Upper lobe of right lung (tissue), 1 donor: ENCODE measurements around the gene KLF13. TPM values are rescaled to one million over a fixed set of nuclear protein-coding genes. Genes with fewer than 3 reads are reported as not detected.

ENCODE experiments used
- ATAC-seq: fragments of 200-7000 bp; cut with Tn5 transposase; one replicate; pipeline ENCODE4 v1.9.1; 2020; ENCODE audit warnings: mild to moderate bottlenecking, moderate library complexity
- DNase-seq: peaks from one replicate; pipeline ENCODE4 v3.0.0-alpha.2; 2020
- H3K27ac ChIP-seq: fragments of 200-600 bp; one replicate; pipeline ENCODE4 v1.8.0; 2022
- H3K27me3 ChIP-seq: fragments of 200-600 bp; one replicate; pipeline ENCODE4 v1.8.0; 2022; ENCODE audit warnings: mild to moderate bottlenecking
- H3K36me3 ChIP-seq: fragments of 200-600 bp; one replicate; pipeline ENCODE4 v1.8.0; 2022
- H3K4me1 ChIP-seq: fragments of 200-600 bp; one replicate; pipeline ENCODE4 v1.8.0; 2022
- H3K4me3 ChIP-seq: fragments of 200-600 bp; one replicate; pipeline ENCODE4 v1.8.0; 2022; ENCODE audit warnings: mild to moderate bottlenecking
- H3K9me3 ChIP-seq: fragments of 200-600 bp; one replicate; pipeline ENCODE4 v1.8.0; 2022
- CTCF ChIP-seq: fragments of 200-600 bp; IDR thresholded peaks from one replicate; pipeline ENCODE4 v1.8.0; 2022; ENCODE audit warnings: antibody characterized with exemption
- intact Hi-C: fragments of 100-400 bp; cut with DNase I; formaldehyde crosslinking; loops from one replicate; pipeline ENCODE4 v1.11.0; 2022
- total RNA-seq: library from RNA; stranded (reverse); fragmentation: NEBNext Ultra II Directional; extraction: Animal tissue kit (Norgen Biotek cat#: 25700); gene quantifications from one replicate; pipeline ENCODE4 v1.2.1, GENCODE V29; 2021
- donor health status: DM: no; HTN: yes; CAD: no; lungs with severe emphysema.

KLF13 gene
- total RNA-seq, 1 donor from 2014 or later = 176 TPM

DNA sequence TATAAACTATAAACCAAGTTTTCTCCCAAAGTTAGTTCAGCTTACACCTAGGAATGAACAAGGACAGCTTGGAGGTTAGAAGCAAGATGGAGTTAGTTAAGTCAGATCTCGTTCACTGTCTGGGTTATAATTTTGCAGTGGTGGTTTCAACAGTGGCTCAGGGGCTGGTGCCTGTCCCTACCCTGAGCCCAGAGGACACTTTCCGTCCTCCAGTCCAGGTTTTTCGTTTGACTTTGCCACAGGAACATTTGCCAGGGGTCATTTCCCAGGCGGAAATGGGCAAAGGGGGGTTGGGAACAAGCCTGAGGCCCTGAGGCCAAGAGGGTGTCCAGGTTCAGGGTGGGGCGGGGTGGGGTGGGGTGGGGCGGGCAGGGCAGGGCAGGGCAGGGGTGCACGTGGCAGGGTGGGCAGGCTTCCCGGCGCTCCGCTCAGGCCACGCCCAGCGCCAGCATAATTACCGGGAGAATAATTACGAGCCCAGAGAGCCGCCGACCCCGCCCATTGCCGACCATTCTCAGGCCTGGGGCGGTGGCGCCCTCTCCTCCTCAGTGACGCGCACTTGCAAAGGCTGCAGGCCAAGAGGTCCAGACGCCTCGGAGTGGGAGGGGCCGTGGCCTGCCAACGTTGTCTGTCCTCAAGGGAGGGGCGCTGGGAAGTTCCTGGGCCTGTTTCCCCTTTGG lies 70.4 kb downstream of the KLF13 start:
- Histone ChIP-seq H3K4me3 (peak overlapping the region; percentile 4), H3K9me3 (no peaks in the 10 kb centered on the region), H3K4me1 (peaks cover 23% of the 10 kb centered on the region), H3K27ac (peak overlapping the region; percentile 84), H3K36me3 (no peaks in the 10 kb centered on the region), H3K27me3 (no peaks in the 10 kb centered on the region)
- ATAC-seq (peak; percentile 86), DNase-seq (peak; percentile 96)
- intact Hi-C loops = no loop called here
- TF ChIP-seq CTCF = no peak

GRCh38 chr15:31397851-31398661 lies 71.4 kb downstream of the KLF13 start:
- no peaks in the 10 kb centered on the region for H3K36me3 ChIP-seq
- H3K9me3 ChIP-seq = no peaks in the 10 kb centered on the region
- DNase-seq (no peak), ATAC-seq (no peak)
- H3K27me3 ChIP-seq = no peaks in the 10 kb centered on the region
- peak overlapping the region; percentile 84 for H3K27ac ChIP-seq
- H3K4me3 ChIP-seq = no peak overlapping the region
- peaks cover 19% of the 10 kb centered on the region for H3K4me1 ChIP-seq
- intact Hi-C loops = no loop called here
- TF ChIP-seq CTCF = no peak

- intact Hi-C loops = no loop called here
These were observed 72.2 kb downstream of the KLF13 start for GRCh38 chr15:31398677-31399301.

DNA sequence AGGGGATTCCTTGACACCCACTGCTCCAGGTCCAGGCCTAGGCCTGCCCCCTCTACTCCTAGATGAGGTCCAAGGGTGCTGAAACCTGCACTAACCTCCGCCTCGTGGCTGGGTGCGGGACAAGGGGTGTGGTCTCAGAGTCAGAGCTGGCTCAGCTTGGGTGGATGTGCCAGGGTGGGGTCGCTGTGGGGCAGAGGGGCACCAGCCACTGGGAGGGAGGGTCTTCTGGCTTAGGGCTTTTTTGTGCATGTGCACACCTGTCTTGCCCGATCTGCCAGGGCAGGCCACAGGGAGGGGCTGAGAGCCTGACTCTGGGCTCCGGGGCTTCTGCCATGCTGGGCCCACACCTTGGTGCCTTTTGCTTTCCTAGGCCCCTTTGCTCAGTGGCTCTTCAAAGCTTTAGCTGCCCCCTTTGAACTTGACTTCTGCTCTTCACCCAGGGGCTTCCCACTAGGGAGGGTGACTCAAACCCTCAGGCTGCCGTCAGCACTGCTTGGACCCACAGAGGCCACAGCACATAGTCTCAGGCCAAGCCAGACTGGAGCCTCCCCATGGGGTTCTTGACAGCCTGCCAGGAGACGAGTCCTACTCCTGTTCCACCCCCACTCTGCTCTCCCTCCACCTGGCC lies 73.0 kb downstream of the KLF13 start:
- Histone ChIP-seq H3K4me3 (no peak overlapping the region), H3K4me1 (peaks cover 18% of the 10 kb centered on the region), H3K9me3 (no peaks in the 10 kb centered on the region), H3K27me3 (no peaks in the 10 kb centered on the region), H3K27ac (no peak overlapping the region), H3K36me3 (no peaks in the 10 kb centered on the region)
- ATAC-seq (no peak), DNase-seq (no peak)
- TF ChIP-seq CTCF = no peak
- intact Hi-C loops = no loop called here

More at GRCh38 chr15:31398677-31399301, 72.2 kb downstream of the KLF13 start:
- H3K4me1 ChIP-seq = peaks cover 18% of the 10 kb centered on the region
- DNase-seq (no peak), ATAC-seq (peak; percentile 7)
- H3K9me3 ChIP-seq = no peaks in the 10 kb centered on the region
- no peak for TF ChIP-seq CTCF
- H3K4me3 ChIP-seq = no peak overlapping the region
- no peaks in the 10 kb centered on the region for H3K36me3 ChIP-seq
- H3K27me3 ChIP-seq = no peaks in the 10 kb centered on the region
- peak overlapping the region; percentile 84 for H3K27ac ChIP-seq

GRCh38 chr15:31400222-31400927 lies 73.7 kb downstream of the KLF13 start:
- no peak overlapping the region for H3K27ac ChIP-seq
- no peak for ATAC-seq
- no peaks in the 10 kb centered on the region for H3K9me3 ChIP-seq
- no peak for DNase-seq
- intact Hi-C loops = no loop called here
- no peaks in the 10 kb centered on the region for H3K27me3 ChIP-seq
- H3K4me1 ChIP-seq = peaks cover 18% of the 10 kb centered on the region
- H3K4me3 ChIP-seq = no peak overlapping the region
- H3K36me3 ChIP-seq = no peaks in the 10 kb centered on the region
- no peak for TF ChIP-seq CTCF
